GM21825 (cell line): ENCODE measurements around the gene IL1RL1.
A peak's percentile ranks its signal among the peaks of the same experiment; 100 is the strongest.
"Not testable (repeated sequence)": the region's sequence is repeated elsewhere in the genome, so short reads cannot be mapped to it uniquely, and the experiment has no call there.

Experiments used
- ATAC-seq: cut with Tn5 transposase; IDR thresholded peaks from one replicate; pipeline ENCODE4 v1.9.1; 2021; ENCODE audit warnings: mild to moderate bottlenecking, moderate library complexity; ENCODE audit not compliant: unreplicated experiment

The IL1RL1 gene

GRCh38 chr2:102291319-102292075 lies 19.9 kb upstream of the IL1RL1 start:
- no peak for ATAC-seq

- ATAC-seq = no peak
Observed at GRCh38 chr2:102294802-102295489, 16.4 kb upstream of the IL1RL1 start.

GRCh38 chr2:102295566-102295965 lies 15.8 kb upstream of the IL1RL1 start:
- no peak for ATAC-seq

- ATAC-seq = no peak
Observed at GRCh38 chr2:102296449-102296848, 14.9 kb upstream of the IL1RL1 start.

- no peak for ATAC-seq
Observed at GRCh38 chr2:102297891-102298290, 13.5 kb upstream of the IL1RL1 start.

GRCh38 chr2:102301867-102302362 lies 9.4 kb upstream of the IL1RL1 start:
- peak; percentile 81 for ATAC-seq

- ATAC-seq = no peak
Observed at GRCh38 chr2:102302458-102302857, 8.9 kb upstream of the IL1RL1 start.

GRCh38 chr2:102303589-102303988 lies 7.8 kb upstream of the IL1RL1 start:
- no peak for ATAC-seq

GRCh38 chr2:102304268-102304667 lies 7.1 kb upstream of the IL1RL1 start:
- ATAC-seq = no peak

GRCh38 chr2:102304711-102305611 lies 6.4 kb upstream of the IL1RL1 start:
- ATAC-seq = no peak

- no peak for ATAC-seq
Observed at GRCh38 chr2:102306125-102306524, 5.2 kb upstream of the IL1RL1 start.

- ATAC-seq = no peak
Observed at GRCh38 chr2:102313025-102313424, 1.7 kb downstream of the IL1RL1 start.

GRCh38 chr2:102313471-102313870 lies 2.1 kb downstream of the IL1RL1 start:
- ATAC-seq = no peak

- no peak for ATAC-seq
Observed at GRCh38 chr2:102313950-102314349, 2.6 kb downstream of the IL1RL1 start.

- ATAC-seq = no peak
Observed at GRCh38 chr2:102315921-102316320, 4.6 kb downstream of the IL1RL1 start.

- ATAC-seq = no peak
Observed at GRCh38 chr2:102317715-102318114, 6.4 kb downstream of the IL1RL1 start.

GRCh38 chr2:102318437-102318836 lies 7.1 kb downstream of the IL1RL1 start:
- no peak for ATAC-seq

GRCh38 chr2:102321941-102322719 lies 10.8 kb downstream of the IL1RL1 start:
- ATAC-seq = no peak

- ATAC-seq = not testable (repeated sequence)
Observed at GRCh38 chr2:102324914-102325313, 13.6 kb downstream of the IL1RL1 start.

GRCh38 chr2:102331311-102331980 lies 20.1 kb downstream of the IL1RL1 start:
- no peak for ATAC-seq
